GM13976 (cell line): ENCODE data around the gene DNAJC10.
"Not testable (repeated sequence)": the region's sequence is repeated elsewhere in the genome, so short reads cannot be mapped to it uniquely, and the experiment has no call there.

Experiments
- DNase-seq: peaks from one replicate; pipeline ENCODE4 v3.0.0; 2012; ENCODE audit warnings: low spot score
- CTCF ChIP-seq: IDR thresholded peaks from 2 replicates; pipeline ENCODE4 v1.5.1; 2012; ENCODE audit warnings: borderline replicate concordance, mild to moderate bottlenecking; ENCODE audit not compliant: insufficient read depth; ENCODE audit errors: extremely low read depth, missing control alignments, control extremely low read depth
- in situ Hi-C: fragments of 300-500 bp; cut with MboI; formaldehyde crosslinking; loops from one replicate; pipeline ENCODE4 v1.12.0; 2022; ENCODE audit warnings: low sequenced_read_pairs, mixed read lengths, inconsistent platforms; ENCODE audit not compliant: unreplicated experiment

Gene DNAJC10

GRCh38 chr2:182680837-182681236, 35.2 kb upstream of the DNAJC10 start:
- DNase-seq = no peak
- TF ChIP-seq CTCF = no peak
- in situ Hi-C loops = no loop called here

- no peak for DNase-seq
- TF ChIP-seq CTCF = no peak
- in situ Hi-C loops = no loop called here
These were observed 33.8 kb upstream of the DNAJC10 start for GRCh38 chr2:182682210-182682609.

- in situ Hi-C loops = no loop called here
- DNase-seq = no peak
- no peak for TF ChIP-seq CTCF
These were observed 30.5 kb upstream of the DNAJC10 start for GRCh38 chr2:182685559-182685958.

GRCh38 chr2:182686763-182687162, 29.3 kb upstream of the DNAJC10 start:
- DNase-seq, in situ Hi-C loops: not testable (repeated sequence)

- in situ Hi-C loops = no loop called here
- TF ChIP-seq CTCF = no peak
- DNase-seq = no peak
These were observed 21.9 kb upstream of the DNAJC10 start for GRCh38 chr2:182694189-182694588.

- DNase-seq = no peak
- TF ChIP-seq CTCF = no peak
- in situ Hi-C loops = no loop called here
These were observed 20.3 kb upstream of the DNAJC10 start for GRCh38 chr2:182695776-182696175.

- DNase-seq = no peak
- no peak for TF ChIP-seq CTCF
- in situ Hi-C loops = no loop called here
These were observed 17.4 kb upstream of the DNAJC10 start for GRCh38 chr2:182698671-182699070.
